ENCODE data around the gene DYNLRB1.
"Not testable (repeated sequence)": the region's sequence is repeated elsewhere in the genome, so short reads cannot be mapped to it uniquely, and the experiment has no call there.

- not testable (repeated sequence) for TF ChIP-seq POLR2AphosphoS5, POLR2A (IDR thresholded peaks at IDR 0.05; ENCODE audit: low read depth, low read length)
These were observed 2.6 kb downstream of the DYNLRB1 start for GRCh38 chr20:34518863-34519262.

All from GM12892 (cell line).